ENCODE results near the gene MAB21L3. TPM values are rescaled to one million over a fixed set of nuclear protein-coding genes. Genes with fewer than 3 reads are reported as not detected.

Gene MAB21L3
- total RNA-seq, 1 donor from 2014 or later, result 0.34 TPM

DNA sequence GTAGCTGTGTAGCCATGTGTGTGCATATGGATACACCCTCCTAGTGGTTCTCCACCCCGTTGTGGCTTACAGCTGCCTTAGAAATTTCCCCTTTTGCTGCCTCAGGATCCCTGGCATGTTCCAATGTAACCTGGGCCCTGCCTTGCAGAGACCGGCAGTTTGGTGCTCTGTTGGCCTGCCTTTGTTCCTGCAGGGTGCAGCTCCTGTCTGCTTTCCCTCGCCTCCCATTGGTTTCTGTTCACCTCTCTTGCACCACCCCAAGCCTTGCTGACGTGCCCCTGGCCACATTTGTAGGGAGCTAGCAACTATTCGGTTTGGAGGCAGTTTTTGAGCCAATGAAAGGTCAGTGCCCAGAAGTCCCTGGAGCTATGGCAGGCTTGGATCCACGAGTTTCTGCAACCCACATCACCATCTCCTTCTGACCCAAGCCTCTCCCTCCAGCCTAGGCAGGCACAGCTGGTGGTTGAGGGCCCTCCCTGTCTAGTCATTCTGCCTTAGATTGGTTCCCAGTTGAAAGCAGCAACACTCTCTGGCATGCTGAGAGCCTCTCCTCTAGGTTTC, 54.9 kb downstream of the MAB21L3 start:
- no peak for FAIRE-seq
- no peak overlapping the region for H2AFZ ChIP-seq (ENCODE audit: low read depth, low read length)
- no peak overlapping the region for H3K4me2 ChIP-seq (ENCODE audit: low read length)

DNA sequence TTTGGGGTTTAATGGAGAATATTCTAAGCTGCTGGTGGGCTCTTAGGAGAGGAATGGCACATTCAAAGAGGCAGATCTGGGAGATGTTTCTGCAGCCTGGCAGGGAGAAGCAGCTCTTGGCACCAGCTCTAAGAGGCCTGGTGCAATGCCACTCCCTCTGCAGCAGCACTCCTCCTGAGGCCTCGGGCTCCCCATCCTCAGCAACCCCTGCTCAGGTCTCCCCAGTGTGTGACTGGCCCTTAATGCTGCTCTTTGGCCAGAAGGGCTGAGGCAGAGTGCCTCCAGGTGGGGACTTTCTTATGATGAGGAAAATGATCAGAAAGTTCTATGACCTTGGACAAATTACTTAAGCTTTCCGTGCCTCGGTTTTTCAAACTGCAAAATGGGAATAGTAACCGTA, 55.5 kb downstream of the MAB21L3 start:
- peaks cover 2% of the 10 kb centered on the region for H3K9me3 Mint-ChIP-seq (ENCODE audit: unreplicated experiment)
- peaks cover 21% of the 10 kb centered on the region for H3K27me3 Mint-ChIP-seq (ENCODE audit: low read depth, unreplicated experiment)
- H3K36me3 Mint-ChIP-seq (ENCODE audit: low read depth, unreplicated experiment), result no peaks in the 10 kb centered on the region
- no peak overlapping the region for H3K4me2 ChIP-seq (ENCODE audit: low read length)
- H3K9ac ChIP-seq (ENCODE audit: low read length), result no peak overlapping the region
- no peak overlapping the region for H3K4me3 Mint-ChIP-seq (ENCODE audit: unreplicated experiment)
- no peak overlapping the region for H3K27ac ChIP-seq (ENCODE audit: low read depth, low read length)
- DNase-seq (ENCODE audit: low read depth), result no peak
- FAIRE-seq, result no peak
- no peak overlapping the region for H3K27ac Mint-ChIP-seq (ENCODE audit: unreplicated experiment)
- TF ChIP-seq EZH2 (IDR thresholded peaks at IDR 0.05; ENCODE audit: insufficient read depth, low read length), result no peak
- H3K4me1 Mint-ChIP-seq (ENCODE audit: low read depth, unreplicated experiment), result peaks cover 8% of the 10 kb centered on the region
- peaks cover 17% of the 10 kb centered on the region for H3K27me3 ChIP-seq (ENCODE audit: insufficient read depth, low read length)
- H2AFZ ChIP-seq (ENCODE audit: low read depth, low read length), result no peak overlapping the region
- no peaks in the 10 kb centered on the region for H4K20me1 ChIP-seq (ENCODE audit: insufficient read depth, low read length)
- H3K4me1 ChIP-seq (ENCODE audit: insufficient read depth, low read length), result no peaks in the 10 kb centered on the region
- H3K36me3 ChIP-seq (ENCODE audit: insufficient read depth, low read length), result no peaks in the 10 kb centered on the region
- H3K4me3 ChIP-seq (ENCODE audit: insufficient read depth, low read depth, low read length), result no peak overlapping the region
- H3K9me3 ChIP-seq (ENCODE audit: insufficient read depth, low read depth, low read length), result no peaks in the 10 kb centered on the region
- H3K79me2 ChIP-seq (ENCODE audit: insufficient read depth, low read length), result no peaks in the 10 kb centered on the region

More for the DNA sequence above, 54.9 kb downstream of the MAB21L3 start:
- Histone ChIP-seq H3K27me3 (ENCODE audit: insufficient read depth, low read length) (peaks cover 17% of the 10 kb centered on the region), H3K27ac (ENCODE audit: low read depth, low read length) (no peak overlapping the region), H3K36me3 (ENCODE audit: insufficient read depth, low read length) (no peaks in the 10 kb centered on the region), H3K79me2 (ENCODE audit: insufficient read depth, low read length) (no peaks in the 10 kb centered on the region), H3K4me1 (ENCODE audit: insufficient read depth, low read length) (no peaks in the 10 kb centered on the region), H3K9me3 (ENCODE audit: insufficient read depth, low read depth, low read length) (no peaks in the 10 kb centered on the region), H3K4me3 (ENCODE audit: insufficient read depth, low read depth, low read length) (no peak overlapping the region), H3K9ac (ENCODE audit: low read length) (no peak overlapping the region), H4K20me1 (ENCODE audit: insufficient read depth, low read length) (no peaks in the 10 kb centered on the region)
- H3K4me3 Mint-ChIP-seq (ENCODE audit: unreplicated experiment), result no peak overlapping the region
- H3K4me1 Mint-ChIP-seq (ENCODE audit: low read depth, unreplicated experiment), result peaks cover 8% of the 10 kb centered on the region
- no peak overlapping the region for H3K27ac Mint-ChIP-seq (ENCODE audit: unreplicated experiment)
- peaks cover 21% of the 10 kb centered on the region for H3K27me3 Mint-ChIP-seq (ENCODE audit: low read depth, unreplicated experiment)
- no peak for TF ChIP-seq EZH2 (IDR thresholded peaks at IDR 0.05; ENCODE audit: insufficient read depth, low read length)
- TF ChIP-seq, protein P1, sequence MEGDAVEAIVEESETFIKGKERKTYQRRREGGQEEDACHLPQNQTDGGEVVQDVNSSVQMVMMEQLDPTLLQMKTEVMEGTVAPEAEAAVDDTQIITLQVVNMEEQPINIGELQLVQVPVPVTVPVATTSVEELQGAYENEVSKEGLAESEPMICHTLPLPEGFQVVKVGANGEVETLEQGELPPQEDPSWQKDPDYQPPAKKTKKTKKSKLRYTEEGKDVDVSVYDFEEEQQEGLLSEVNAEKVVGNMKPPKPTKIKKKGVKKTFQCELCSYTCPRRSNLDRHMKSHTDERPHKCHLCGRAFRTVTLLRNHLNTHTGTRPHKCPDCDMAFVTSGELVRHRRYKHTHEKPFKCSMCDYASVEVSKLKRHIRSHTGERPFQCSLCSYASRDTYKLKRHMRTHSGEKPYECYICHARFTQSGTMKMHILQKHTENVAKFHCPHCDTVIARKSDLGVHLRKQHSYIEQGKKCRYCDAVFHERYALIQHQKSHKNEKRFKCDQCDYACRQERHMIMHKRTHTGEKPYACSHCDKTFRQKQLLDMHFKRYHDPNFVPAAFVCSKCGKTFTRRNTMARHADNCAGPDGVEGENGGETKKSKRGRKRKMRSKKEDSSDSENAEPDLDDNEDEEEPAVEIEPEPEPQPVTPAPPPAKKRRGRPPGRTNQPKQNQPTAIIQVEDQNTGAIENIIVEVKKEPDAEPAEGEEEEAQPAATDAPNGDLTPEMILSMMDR (IDR thresholded peaks at IDR 0.05; ENCODE audit: insufficient read depth, low read depth, low read length), result no peak
- no peaks in the 10 kb centered on the region for H3K36me3 Mint-ChIP-seq (ENCODE audit: low read depth, unreplicated experiment)
- no peak for DNase-seq (ENCODE audit: low read depth)
- H3K9me3 Mint-ChIP-seq (ENCODE audit: unreplicated experiment), result peaks cover 2% of the 10 kb centered on the region

DNA sequence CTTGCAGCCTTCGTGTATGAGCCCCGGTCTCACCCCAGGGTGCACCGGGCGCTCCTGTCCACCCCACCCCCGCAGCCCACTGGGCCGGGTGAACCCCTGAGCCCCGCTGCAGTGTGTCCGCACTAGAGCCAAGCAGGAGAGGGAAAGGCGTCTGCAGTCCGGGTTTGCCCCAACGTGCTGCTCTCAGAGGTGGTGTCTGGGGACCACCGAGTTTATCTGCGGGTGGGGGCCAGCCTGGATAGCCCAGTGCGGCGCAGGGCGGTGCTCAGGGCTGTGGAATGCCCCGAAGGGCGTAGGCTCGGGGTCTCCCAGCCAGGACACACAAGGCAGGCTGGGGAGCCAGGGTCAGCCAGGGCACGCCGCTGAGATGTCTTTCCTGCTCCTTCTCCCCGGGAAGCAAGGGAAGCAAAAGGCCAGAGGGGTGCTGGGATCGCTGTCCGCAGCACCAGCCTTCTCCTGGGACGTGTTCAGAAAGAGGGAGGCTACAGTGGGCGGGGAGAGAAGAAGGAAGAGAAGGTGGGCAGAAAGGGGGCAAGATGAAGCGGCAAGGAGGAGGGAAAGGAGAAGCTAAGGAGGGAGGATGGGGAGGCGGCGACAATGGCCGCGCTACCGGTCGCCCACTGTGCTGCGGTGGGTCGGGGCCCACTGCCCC, 56.6 kb downstream of the MAB21L3 start:
- no peaks in the 10 kb centered on the region for H3K79me2 ChIP-seq (ENCODE audit: insufficient read depth, low read length)
- H2AFZ ChIP-seq (ENCODE audit: low read depth, low read length), result peak overlapping the region; percentile 93
- H3K9me3 ChIP-seq (ENCODE audit: insufficient read depth, low read depth, low read length), result no peaks in the 10 kb centered on the region
- no peak for FAIRE-seq
- peaks cover 2% of the 10 kb centered on the region for H3K9me3 Mint-ChIP-seq (ENCODE audit: unreplicated experiment)
- no peak overlapping the region for H3K27ac ChIP-seq (ENCODE audit: low read depth, low read length)
- no peak for DNase-seq (ENCODE audit: low read depth)
- H3K36me3 ChIP-seq (ENCODE audit: insufficient read depth, low read length), result no peaks in the 10 kb centered on the region
- peak overlapping the region; percentile 58 for H3K4me3 ChIP-seq (ENCODE audit: insufficient read depth, low read depth, low read length)
- no peaks in the 10 kb centered on the region for H4K20me1 ChIP-seq (ENCODE audit: insufficient read depth, low read length)
- no peaks in the 10 kb centered on the region for H3K36me3 Mint-ChIP-seq (ENCODE audit: low read depth, unreplicated experiment)
- H3K4me2 ChIP-seq (ENCODE audit: low read length), result peak overlapping the region; percentile 98
- H3K9ac ChIP-seq (ENCODE audit: low read length), result peak overlapping the region; percentile 75
- TF ChIP-seq EZH2 (IDR thresholded peaks at IDR 0.05; ENCODE audit: insufficient read depth, low read length), result no peak
- TF ChIP-seq, protein P1 (IDR thresholded peaks at IDR 0.05; ENCODE audit: insufficient read depth, low read depth, low read length), result no peak
- H3K4me1 ChIP-seq (ENCODE audit: insufficient read depth, low read length), result no peaks in the 10 kb centered on the region
- peaks cover 21% of the 10 kb centered on the region for H3K27me3 Mint-ChIP-seq (ENCODE audit: low read depth, unreplicated experiment)
- H3K27me3 ChIP-seq (ENCODE audit: insufficient read depth, low read length), result peaks cover 13% of the 10 kb centered on the region
- H3K27ac Mint-ChIP-seq (ENCODE audit: unreplicated experiment), result no peak overlapping the region
- peaks cover 8% of the 10 kb centered on the region for H3K4me1 Mint-ChIP-seq (ENCODE audit: low read depth, unreplicated experiment)
- peak overlapping the region; percentile 82 for H3K4me3 Mint-ChIP-seq (ENCODE audit: unreplicated experiment)
